Pulmonary artery endothelial cell (primary cell): ENCODE results near the gene CPA5. TPM values are rescaled to one million over a fixed set of nuclear protein-coding genes. Genes with fewer than 3 reads are reported as not detected.

Source experiments
- DNase-seq: peaks from one replicate; pipeline ENCODE4 v3.0.0-alpha.2; 2011; ENCODE audit warnings: low read depth, low spot score
- total RNA-seq: library from RNA; depleted of rRNA; stranded (reverse); fragments of >200 nt; gene quantifications from 2 replicates; pipeline ENCODE4 v1.2.3, GENCODE V29; 2014

The CPA5 gene
- total RNA-seq, 1 donor from 2014 or later: not detected

GRCh38 chr7:130395421-130395820 lies 50.8 kb downstream of the CPA5 start:
- no peak for DNase-seq

- no peak for DNase-seq
These were observed 51.5 kb downstream of the CPA5 start for GRCh38 chr7:130396109-130396508.

- DNase-seq: no peak
These were observed 52.6 kb downstream of the CPA5 start for GRCh38 chr7:130397051-130397757.

- no peak for DNase-seq
These were observed 53.1 kb downstream of the CPA5 start for GRCh38 chr7:130397758-130398073.

GRCh38 chr7:130398526-130399090 lies 54.0 kb downstream of the CPA5 start:
- no peak for DNase-seq

GRCh38 chr7:130400120-130400572 lies 55.5 kb downstream of the CPA5 start:
- DNase-seq: no peak

GRCh38 chr7:130401101-130401500 lies 56.5 kb downstream of the CPA5 start:
- no peak for DNase-seq

- DNase-seq: no peak
These were observed 57.0 kb downstream of the CPA5 start for GRCh38 chr7:130401578-130401977.

GRCh38 chr7:130405003-130405402 lies 60.4 kb downstream of the CPA5 start:
- DNase-seq: no peak

- DNase-seq: no peak
These were observed 64.6 kb downstream of the CPA5 start for GRCh38 chr7:130409067-130409711.

- DNase-seq: no peak
These were observed 65.1 kb downstream of the CPA5 start for GRCh38 chr7:130409712-130410072.

- no peak for DNase-seq
These were observed 66.4 kb downstream of the CPA5 start for GRCh38 chr7:130410868-130411541.

GRCh38 chr7:130413201-130413600 lies 68.6 kb downstream of the CPA5 start:
- no peak for DNase-seq

GRCh38 chr7:130415006-130415405 lies 70.4 kb downstream of the CPA5 start:
- DNase-seq: no peak

GRCh38 chr7:130417213-130417612 lies 72.6 kb downstream of the CPA5 start:
- DNase-seq: no peak

GRCh38 chr7:130418306-130418705 lies 73.7 kb downstream of the CPA5 start:
- DNase-seq: no peak

Other genes starting within 250 kb of the CPA5 start
- gene TMEM209, start 139.4 kb upstream of the CPA5 start, total RNA-seq: 8.3 and 10.2 TPM in 2 replicates
- not detected in 2 replicates for gene SSMEM1, start 137.0 kb upstream of the CPA5 start, total RNA-seq
- gene CPA2, start 78.0 kb upstream of the CPA5 start, total RNA-seq: not detected in 2 replicates
- 0.39 and 0.59 TPM in 2 replicates for gene CPA4, start 51.7 kb upstream of the CPA5 start, total RNA-seq
- gene CPA1, start 35.7 kb downstream of the CPA5 start, total RNA-seq: not detected in 2 replicates
- gene CEP41, start 96.2 kb downstream of the CPA5 start, total RNA-seq: 6.3 and 17.3 TPM in 2 replicates
- gene MEST, start 147.3 kb downstream of the CPA5 start, total RNA-seq: 5.3 and 8.4 TPM in 2 replicates